Esophagus muscularis mucosa (tissue), 4 donors: ENCODE measurements around the gene CEBPZ.

ENCODE experiments used
- EP300 ChIP-seq: sonication (generic); formaldehyde crosslinking; IDR thresholded peaks from one replicate; pipeline ENCODE4 v1.6.1; 2017; ENCODE audit warnings: antibody characterized with exemption
- POLR2A ChIP-seq: fragments of 450-650 bp; IDR thresholded peaks from one replicate; pipeline ENCODE4 v1.6.1; 2017; ENCODE audit warnings: antibody characterized with exemption, moderate library complexity, mild to moderate bottlenecking, low read depth
- TF ChIP-seq, protein P1 (sequence below), 3 experiments: fragments of 200-600 bp in 2 of 3; fragments of 450-650 bp in 1 of 3; sonication (generic) in 2 of 3; IDR thresholded peaks; one replicate each; pipeline ENCODE4 v1.5.1; 2017 to 2019; ENCODE audit warnings: antibody characterized with exemption in 3 of 3, mild to moderate bottlenecking in 2 of 3, moderate library complexity in 1 of 3

DNA sequence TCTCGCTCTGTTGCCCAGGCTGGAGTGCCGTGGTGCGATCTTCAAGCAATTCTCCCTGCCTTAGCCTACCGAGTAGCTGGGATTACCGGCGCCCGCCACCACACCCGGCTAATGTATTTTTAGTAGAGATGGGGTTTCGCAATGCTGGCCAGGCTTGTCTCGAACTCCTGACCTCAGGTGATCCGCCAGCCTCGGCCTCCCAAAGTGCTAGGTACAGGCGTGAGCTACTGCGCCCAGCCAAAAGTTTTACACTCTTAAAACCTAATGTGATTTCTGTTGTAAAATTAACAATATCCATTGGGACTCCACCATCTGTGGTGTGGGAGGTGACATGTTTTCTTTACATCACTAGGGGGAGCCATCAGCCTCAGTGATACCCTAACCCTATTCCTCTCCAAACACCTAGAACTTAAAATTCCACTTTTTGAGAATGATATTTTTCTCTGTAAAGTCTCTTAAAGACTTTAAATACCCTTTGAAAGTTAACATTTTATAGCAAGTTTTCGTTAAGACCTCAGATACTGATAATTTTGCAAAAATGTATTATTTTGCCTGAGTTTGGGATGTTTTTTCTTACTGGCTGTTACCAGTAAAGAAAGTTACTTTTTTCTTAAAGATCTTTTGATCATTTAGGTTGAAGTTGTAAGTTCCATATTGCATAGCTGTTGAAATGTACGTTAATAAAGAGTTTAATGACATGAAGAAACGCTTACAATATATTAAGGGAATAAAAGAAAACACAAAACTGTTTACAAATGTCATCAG, 63.0 kb downstream of the CEBPZ start:
- TF ChIP-seq, protein P1, sequence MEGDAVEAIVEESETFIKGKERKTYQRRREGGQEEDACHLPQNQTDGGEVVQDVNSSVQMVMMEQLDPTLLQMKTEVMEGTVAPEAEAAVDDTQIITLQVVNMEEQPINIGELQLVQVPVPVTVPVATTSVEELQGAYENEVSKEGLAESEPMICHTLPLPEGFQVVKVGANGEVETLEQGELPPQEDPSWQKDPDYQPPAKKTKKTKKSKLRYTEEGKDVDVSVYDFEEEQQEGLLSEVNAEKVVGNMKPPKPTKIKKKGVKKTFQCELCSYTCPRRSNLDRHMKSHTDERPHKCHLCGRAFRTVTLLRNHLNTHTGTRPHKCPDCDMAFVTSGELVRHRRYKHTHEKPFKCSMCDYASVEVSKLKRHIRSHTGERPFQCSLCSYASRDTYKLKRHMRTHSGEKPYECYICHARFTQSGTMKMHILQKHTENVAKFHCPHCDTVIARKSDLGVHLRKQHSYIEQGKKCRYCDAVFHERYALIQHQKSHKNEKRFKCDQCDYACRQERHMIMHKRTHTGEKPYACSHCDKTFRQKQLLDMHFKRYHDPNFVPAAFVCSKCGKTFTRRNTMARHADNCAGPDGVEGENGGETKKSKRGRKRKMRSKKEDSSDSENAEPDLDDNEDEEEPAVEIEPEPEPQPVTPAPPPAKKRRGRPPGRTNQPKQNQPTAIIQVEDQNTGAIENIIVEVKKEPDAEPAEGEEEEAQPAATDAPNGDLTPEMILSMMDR (IDR thresholded peaks at IDR 0.05) = peak; percentile 45 to 65 (median 49)
- no peak for TF ChIP-seq EP300
- no peak for TF ChIP-seq POLR2A
